Pancreas (tissue), 10 donors: Measurements from ENCODE around the gene KNDC1. TPM values are rescaled to one million over a fixed set of nuclear protein-coding genes. Genes with fewer than 3 reads are reported as not detected.

Experiments
- ATAC-seq, 4 donors: fragments of 200-7000 bp; cut with Tn5 transposase; one replicate each; pipeline versions ENCODE4 v1.8.0 to v1.9.1; 2020; ENCODE audit warnings: mild to moderate bottlenecking in 4 of 4, moderate library complexity in 4 of 4
- DNase-seq, 6 donors: peaks; one replicate each; pipeline ENCODE4 v3.0.0-alpha.2; 2020
- FAIRE-seq: peaks from 2 replicates; lab custom pipeline; 2012; peaks lifted over from hg19 to GRCh38; lab: Jason Lieb, UNC
- H3K27ac ChIP-seq, 4 donors: fragments of 200-600 bp; sonication (generic); 1 replicate in 3 of 4; 2 replicates in 1 of 4; pipeline versions ENCODE4 v1.5.0 to v1.8.0; 2020
- H3K27me3 ChIP-seq, 4 donors: fragments of 200-600 bp; one replicate each; pipeline ENCODE4 v1.8.0; 2021
- H3K36me3 ChIP-seq, 3 donors: fragments of 200-600 bp; sonication (generic) in 1 of 3; one replicate each; pipeline versions ENCODE4 v1.5.0 to v1.8.0; 2020 to 2021
- H3K4me1 ChIP-seq, 3 donors: fragments of 200-600 bp; one replicate each; pipeline ENCODE4 v1.8.0; 2021
- H3K4me3 ChIP-seq, 4 donors: fragments of 200-600 bp; sonication (generic) in 2 of 4; one replicate each; pipeline versions ENCODE4 v1.5.0 to v1.8.0; 2020 to 2021
- H3K9me3 ChIP-seq, 4 donors: fragments of 200-600 bp; one replicate each; pipeline ENCODE4 v1.8.0; 2021
- WGBS, 2 donors: extraction: QIAGEN DNeasy Blood & Tissue Kit; methylation state at CpG; one replicate each; pipeline ENCODE4 v1.1.7; 2013; 5-methylcytosine and 5-hydroxymethylcytosine counted together
- intact Hi-C, 3 donors: fragments of 100-400 bp; cut with DNase I; formaldehyde crosslinking; loops; one replicate each; pipeline versions ENCODE4 v1.11.1 to v1.14.2; 2022
- polyA plus RNA-seq, 2 donors: library from polyadenylated mRNA; stranded (reverse); fragments of 200-250 nt; gene quantifications; one replicate each; pipeline ENCODE4 v1.2.3, GENCODE V29; 2013
- total RNA-seq, 6 donors: library from RNA; stranded (reverse); fragmentation: NEBNext Ultra II Directional in 4 of 6; extraction: Animal tissue kit (Norgen Biotek cat#: 25700) in 4 of 6; gene quantifications; one replicate each; pipeline versions ENCODE4 v1.2.1 to v1.2.4, GENCODE V29; 2021 to 2023
- TF ChIP-seq, protein P1 (sequence below), 4 donors: fragments of 200-600 bp; sonication (generic) in 3 of 4; IDR thresholded peaks; one replicate each; pipeline versions ENCODE4 v1.5.0 to v1.8.0; 2021; ENCODE audit warnings: antibody characterized with exemption in 4 of 4
- donor health status: healthy with polysubstance abuse.
- donor health status: DM: no; HTN: no; CAD: no; lungs with moderate emphysema.
- donor health status: DM: no; HTN: no; CAD: no.
- donor health status: control.
- donor health status: control.
- donor health status: Bipolar disorder and iron deficiency.
- donor health status: DM: yes; HTN: yes; CAD: no.
- donor health status: DM: no; HTN: no; CAD: no.
- donor health status: DM: no; HTN: no; CAD: no.
- donor health status: DM: yes; HTN: yes; CAD: no.

KNDC1 gene
- total and polyA plus RNA-seq, 8 donors, result 0.14 to 3.1 (median 0.74) TPM

DNA sequence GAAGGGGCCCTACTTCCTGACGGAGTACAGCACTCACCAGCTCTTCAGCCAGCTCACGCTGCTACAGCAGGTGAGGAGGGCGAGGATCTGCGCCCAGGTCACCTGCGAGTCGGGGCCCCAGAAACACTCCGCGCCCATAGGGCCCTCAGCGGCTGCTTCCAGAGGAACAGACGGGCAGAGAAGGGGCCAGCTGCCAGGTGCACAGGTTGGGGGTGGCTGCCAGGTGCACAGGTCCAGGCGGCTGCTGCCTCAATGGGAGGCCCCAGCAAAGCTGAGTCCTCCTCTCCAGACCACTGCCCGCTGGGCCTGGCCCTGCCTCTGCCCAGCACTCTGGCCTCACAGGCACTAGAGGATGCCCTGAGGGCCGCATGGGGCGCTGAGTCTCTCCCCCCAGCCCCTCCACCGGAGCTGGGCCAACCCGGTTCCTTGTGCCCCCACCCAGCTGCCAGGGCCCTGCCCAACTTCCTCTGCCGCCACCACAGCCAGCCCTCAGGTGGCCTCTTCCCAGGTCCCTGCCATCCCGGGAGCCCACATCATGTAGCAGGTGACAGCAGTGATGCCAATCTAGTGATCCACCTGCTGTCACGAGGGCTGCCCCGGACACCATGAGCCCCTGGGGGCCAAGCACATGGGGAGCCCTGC is 53.0 kb downstream of the KNDC1 start:
- H3K27ac ChIP-seq, result no peak overlapping the region
- 61 to 77% methylated on average over 19 to 20 of the region's 20 CpGs for WGBS, 2 donors
- H3K4me1 ChIP-seq, result no peaks in the 10 kb centered on the region
- DNase-seq (peak in 2 of 6 donors; percentile 12 to 53), ATAC-seq (no peak), FAIRE-seq (no peak)
- TF ChIP-seq, protein P1, sequence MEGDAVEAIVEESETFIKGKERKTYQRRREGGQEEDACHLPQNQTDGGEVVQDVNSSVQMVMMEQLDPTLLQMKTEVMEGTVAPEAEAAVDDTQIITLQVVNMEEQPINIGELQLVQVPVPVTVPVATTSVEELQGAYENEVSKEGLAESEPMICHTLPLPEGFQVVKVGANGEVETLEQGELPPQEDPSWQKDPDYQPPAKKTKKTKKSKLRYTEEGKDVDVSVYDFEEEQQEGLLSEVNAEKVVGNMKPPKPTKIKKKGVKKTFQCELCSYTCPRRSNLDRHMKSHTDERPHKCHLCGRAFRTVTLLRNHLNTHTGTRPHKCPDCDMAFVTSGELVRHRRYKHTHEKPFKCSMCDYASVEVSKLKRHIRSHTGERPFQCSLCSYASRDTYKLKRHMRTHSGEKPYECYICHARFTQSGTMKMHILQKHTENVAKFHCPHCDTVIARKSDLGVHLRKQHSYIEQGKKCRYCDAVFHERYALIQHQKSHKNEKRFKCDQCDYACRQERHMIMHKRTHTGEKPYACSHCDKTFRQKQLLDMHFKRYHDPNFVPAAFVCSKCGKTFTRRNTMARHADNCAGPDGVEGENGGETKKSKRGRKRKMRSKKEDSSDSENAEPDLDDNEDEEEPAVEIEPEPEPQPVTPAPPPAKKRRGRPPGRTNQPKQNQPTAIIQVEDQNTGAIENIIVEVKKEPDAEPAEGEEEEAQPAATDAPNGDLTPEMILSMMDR (IDR thresholded peaks at IDR 0.05), result no peak
- intact Hi-C loops, result no loop called here
- no peaks in the 10 kb centered on the region for H3K27me3 ChIP-seq
- no peaks in the 10 kb centered on the region for H3K36me3 ChIP-seq
- H3K4me3 ChIP-seq, result no peak overlapping the region
- no peaks in the 10 kb centered on the region for H3K9me3 ChIP-seq

DNA sequence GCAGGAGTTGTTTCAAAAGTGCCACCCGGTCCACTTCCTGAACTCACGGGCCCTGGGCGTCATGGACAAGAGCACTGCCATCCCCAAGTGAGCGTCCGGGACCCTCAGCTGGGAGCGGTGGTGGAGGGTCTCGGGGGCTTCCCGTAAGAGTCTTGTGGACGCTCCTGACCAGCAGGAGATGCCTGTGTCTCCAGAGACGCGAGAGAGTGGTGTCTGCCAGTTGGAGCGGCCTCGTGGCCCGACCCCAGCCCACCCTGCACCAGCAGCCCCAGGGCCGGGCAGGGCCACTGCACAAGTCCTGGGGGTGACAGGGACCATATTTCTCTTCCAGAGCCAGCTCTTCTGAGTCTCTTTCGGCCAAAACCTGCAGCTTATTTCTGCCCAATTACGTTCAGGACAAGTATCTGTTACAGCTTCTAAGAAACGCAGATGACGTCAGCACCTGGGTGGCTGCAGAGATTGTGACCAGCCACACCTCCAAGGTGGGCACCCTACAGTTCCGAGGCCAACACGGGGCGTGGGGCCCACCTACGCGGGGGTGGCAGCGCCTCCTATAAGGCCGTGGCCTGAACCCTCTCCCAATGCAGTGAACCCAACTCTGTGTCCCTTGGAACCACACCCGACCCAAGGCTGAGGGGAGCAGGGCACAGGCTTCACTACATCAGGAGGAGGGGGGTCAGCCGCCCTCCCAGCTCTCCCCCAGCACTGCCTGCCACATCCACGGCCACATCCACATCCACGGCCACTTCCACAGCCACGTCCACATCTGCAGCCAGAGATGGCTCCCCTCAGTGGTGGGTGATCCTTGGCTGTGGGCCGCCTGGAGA is 53.8 kb downstream of the KNDC1 start:
- DNase-seq, result peak in 2 of 6 donors; percentile 20 to 41
- Histone ChIP-seq H3K4me3 (no peak overlapping the region), H3K9me3 (no peaks in the 10 kb centered on the region), H3K27ac (no peak overlapping the region), H3K27me3 (no peaks in the 10 kb centered on the region), H3K4me1 (no peaks in the 10 kb centered on the region), H3K36me3 (no peaks in the 10 kb centered on the region)
- intact Hi-C loops, result no loop called here
- TF ChIP-seq, protein P1 (IDR thresholded peaks at IDR 0.05), result no peak
- ATAC-seq, result no peak
- 50 to 63% methylated on average over 30 to 32 of the region's 32 CpGs for WGBS, 2 donors
- FAIRE-seq, result no peak

DNA sequence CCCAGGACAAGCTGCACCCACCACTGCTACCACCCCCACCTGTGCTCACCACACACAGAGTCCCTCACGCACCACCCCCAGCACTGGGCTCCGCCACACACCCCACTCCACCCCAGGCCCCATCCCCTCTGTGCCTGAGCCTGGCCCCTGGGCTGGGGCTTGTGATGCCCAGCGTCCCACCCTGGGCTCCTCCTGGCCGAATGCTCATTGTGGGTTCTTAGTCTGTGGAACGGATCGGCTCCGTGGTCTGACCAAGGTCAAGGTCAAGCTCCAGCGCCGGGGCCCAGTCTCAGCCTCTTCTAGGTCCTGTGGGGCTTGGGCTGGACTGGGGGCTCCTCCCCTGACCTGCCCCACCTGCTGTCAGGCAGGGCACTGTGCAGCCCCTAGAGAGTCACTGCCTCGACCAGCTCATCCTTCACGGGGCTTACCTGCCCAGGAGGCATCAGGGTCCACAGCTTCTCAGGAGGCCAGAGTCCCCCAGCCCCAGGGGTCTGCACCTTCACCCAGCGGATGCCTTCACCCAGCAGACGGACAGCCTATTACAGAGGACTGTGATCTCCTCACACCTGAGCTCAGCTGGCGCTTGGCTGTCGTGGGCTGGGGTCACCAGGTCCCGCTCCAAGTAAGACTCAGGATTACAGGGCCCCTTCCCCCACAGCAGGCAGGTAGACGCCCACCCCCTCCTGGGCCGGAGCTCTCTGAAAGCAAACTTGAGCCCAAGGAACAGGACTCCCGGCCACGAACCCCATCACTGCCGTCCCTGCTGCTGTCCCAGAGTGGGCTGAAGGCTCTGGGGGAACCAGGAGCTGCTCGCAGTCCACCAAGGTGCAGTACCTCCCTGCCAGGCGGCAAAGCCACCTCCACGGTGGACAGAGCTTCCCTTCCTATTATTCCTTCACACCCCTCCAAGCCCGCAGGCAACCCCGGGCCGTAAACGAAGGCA is 54.7 kb downstream of the KNDC1 start:
- intact Hi-C loops, result no loop called here
- no peaks in the 10 kb centered on the region for H3K36me3 ChIP-seq
- no peak overlapping the region for H3K27ac ChIP-seq
- WGBS, 2 donors, result 46 to 55% methylated on average over 27 to 28 of the region's 28 CpGs
- DNase-seq (peak in 2 of 6 donors; percentile 6 to 49), FAIRE-seq (no peak), ATAC-seq (no peak)
- H3K9me3 ChIP-seq, result no peaks in the 10 kb centered on the region
- no peak overlapping the region for H3K4me3 ChIP-seq
- no peaks in the 10 kb centered on the region for H3K27me3 ChIP-seq
- TF ChIP-seq, protein P1 (IDR thresholded peaks at IDR 0.05), result no peak
- no peaks in the 10 kb centered on the region for H3K4me1 ChIP-seq

DNA sequence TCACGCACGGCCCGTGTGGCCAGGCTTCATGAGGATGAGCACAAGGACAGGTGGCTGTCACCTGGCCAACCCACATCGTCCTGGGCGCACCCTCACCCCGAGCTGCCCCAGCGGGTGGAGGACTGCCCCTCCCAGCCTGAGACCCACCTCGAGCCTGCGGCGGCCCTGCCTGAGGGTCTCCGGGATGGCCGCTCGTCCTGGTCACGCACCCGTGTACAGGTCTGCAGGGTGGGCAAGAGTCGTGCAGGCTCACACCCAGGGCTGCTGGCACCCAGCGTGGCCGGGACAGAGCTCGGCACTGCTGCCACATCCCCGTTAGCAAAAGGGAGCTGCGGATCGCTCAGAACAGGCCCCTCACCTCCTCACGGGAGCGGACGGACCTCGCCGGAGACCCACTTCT is 55.6 kb downstream of the KNDC1 start:
- intact Hi-C loops, result no loop called here
- Histone ChIP-seq H3K27ac (no peak overlapping the region), H3K27me3 (no peaks in the 10 kb centered on the region), H3K9me3 (no peaks in the 10 kb centered on the region), H3K4me1 (no peaks in the 10 kb centered on the region), H3K36me3 (no peaks in the 10 kb centered on the region), H3K4me3 (no peak overlapping the region)
- FAIRE-seq (no peak), DNase-seq (peak in 2 of 6 donors; percentile 12 to 51), ATAC-seq (no peak)
- whole genome bisulfite sequencing, 2 donors, result 73 to 85% methylated on average over 27 of the region's 27 CpGs
- TF ChIP-seq, protein P1 (IDR thresholded peaks at IDR 0.05), result no peak
